ENCODE data around the gene TTF1. TPM values are rescaled to one million over a fixed set of nuclear protein-coding genes. Genes with fewer than 3 reads are reported as not detected.

The TTF1 gene
- total and polyA plus RNA-seq, 4 donors = 10.1 to 17.3 (median 13.3) TPM

DNA sequence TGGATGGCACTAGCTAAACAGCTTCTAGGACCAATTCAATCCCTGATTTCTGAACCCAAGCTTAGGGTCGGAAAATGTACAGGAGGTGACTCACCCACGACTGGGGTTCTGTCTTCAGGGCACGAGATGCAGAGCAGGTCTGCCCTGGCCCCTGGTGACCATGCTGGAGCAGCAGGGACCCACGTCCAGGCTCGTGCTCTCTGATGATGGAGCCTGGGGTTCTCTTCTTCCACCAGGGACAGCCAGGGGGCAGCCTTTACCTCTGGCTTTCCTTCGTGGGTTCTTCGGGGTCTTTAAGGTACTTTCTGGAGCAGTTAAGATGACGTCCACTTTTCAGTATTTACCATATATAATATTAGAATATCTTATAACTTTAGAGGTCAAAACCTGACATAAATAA lies 5.4 kb upstream of the TTF1 start:
- no peak for ATAC-seq (ENCODE audit: insufficient read depth, low FRiP score)
- Histone ChIP-seq H3K27me3 (ENCODE audit: control insufficient read depth in 3 of 3, insufficient read depth in 3 of 3, low read length in 2 of 3) (peaks cover 3 to 67% (median 66%) of the 10 kb centered on the region in 3 donors), H3K9me3 (ENCODE audit: control insufficient read depth in 4 of 4, insufficient read depth in 3 of 4, low read length in 3 of 4) (no peaks in the 10 kb centered on the region), H3K27ac (ENCODE audit: low read depth in 1 of 2, low read length in 1 of 2) (no peak overlapping the region), H3K9ac (ENCODE audit: insufficient read depth in 1 of 2, low read length in 2 of 2) (no peak overlapping the region), H3K4me3 (no peak overlapping the region), H3K36me3 (ENCODE audit: control insufficient read depth in 4 of 4, insufficient read depth in 4 of 4, low read length in 4 of 4) (no peaks in the 10 kb centered on the region), H3K4me1 (ENCODE audit: control insufficient read depth in 5 of 5, insufficient read depth in 5 of 5, low read length in 5 of 5) (peaks cover 0 to 12% (median 3%) of the 10 kb centered on the region in 5 donors)
- no peak for DNase-seq
- TF ChIP-seq, protein P1, sequence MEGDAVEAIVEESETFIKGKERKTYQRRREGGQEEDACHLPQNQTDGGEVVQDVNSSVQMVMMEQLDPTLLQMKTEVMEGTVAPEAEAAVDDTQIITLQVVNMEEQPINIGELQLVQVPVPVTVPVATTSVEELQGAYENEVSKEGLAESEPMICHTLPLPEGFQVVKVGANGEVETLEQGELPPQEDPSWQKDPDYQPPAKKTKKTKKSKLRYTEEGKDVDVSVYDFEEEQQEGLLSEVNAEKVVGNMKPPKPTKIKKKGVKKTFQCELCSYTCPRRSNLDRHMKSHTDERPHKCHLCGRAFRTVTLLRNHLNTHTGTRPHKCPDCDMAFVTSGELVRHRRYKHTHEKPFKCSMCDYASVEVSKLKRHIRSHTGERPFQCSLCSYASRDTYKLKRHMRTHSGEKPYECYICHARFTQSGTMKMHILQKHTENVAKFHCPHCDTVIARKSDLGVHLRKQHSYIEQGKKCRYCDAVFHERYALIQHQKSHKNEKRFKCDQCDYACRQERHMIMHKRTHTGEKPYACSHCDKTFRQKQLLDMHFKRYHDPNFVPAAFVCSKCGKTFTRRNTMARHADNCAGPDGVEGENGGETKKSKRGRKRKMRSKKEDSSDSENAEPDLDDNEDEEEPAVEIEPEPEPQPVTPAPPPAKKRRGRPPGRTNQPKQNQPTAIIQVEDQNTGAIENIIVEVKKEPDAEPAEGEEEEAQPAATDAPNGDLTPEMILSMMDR (IDR thresholded peaks at IDR 0.05; ENCODE audit: control extremely low read depth, extremely low read depth) = peak; percentile 12
- WGBS, 2 donors = 6 to 9% methylated on average over 8 of the region's 8 CpGs

- Histone ChIP-seq H3K27me3 (ENCODE audit: control insufficient read depth in 3 of 3, insufficient read depth in 3 of 3, low read length in 2 of 3) (peaks cover 3 to 65% (median 63%) of the 10 kb centered on the region in 3 donors), H3K27ac (ENCODE audit: low read depth in 1 of 2, low read length in 1 of 2) (no peak overlapping the region), H3K4me1 (ENCODE audit: control insufficient read depth in 5 of 5, insufficient read depth in 5 of 5, low read length in 5 of 5) (peaks cover 0 to 16% (median 3%) of the 10 kb centered on the region in 5 donors), H3K9ac (ENCODE audit: insufficient read depth in 1 of 2, low read length in 2 of 2) (no peak overlapping the region), H3K36me3 (ENCODE audit: control insufficient read depth in 4 of 4, insufficient read depth in 4 of 4, low read length in 4 of 4) (no peaks in the 10 kb centered on the region), H3K9me3 (ENCODE audit: control insufficient read depth in 4 of 4, insufficient read depth in 3 of 4, low read length in 3 of 4) (no peaks in the 10 kb centered on the region), H3K4me3 (no peak overlapping the region)
- DNase-seq (peak; percentile 31 to 52 (median 33)), ATAC-seq (ENCODE audit: insufficient read depth, low FRiP score) (no peak)
- WGBS, 2 donors = 1 to 2% methylated on average over 20 of the region's 20 CpGs
- TF ChIP-seq, protein P1 (IDR thresholded peaks at IDR 0.05; ENCODE audit: control extremely low read depth, extremely low read depth) = peak; percentile 48
Measured at GRCh38 chr9:132411091-132411508, 4.5 kb upstream of the TTF1 start.

DNA sequence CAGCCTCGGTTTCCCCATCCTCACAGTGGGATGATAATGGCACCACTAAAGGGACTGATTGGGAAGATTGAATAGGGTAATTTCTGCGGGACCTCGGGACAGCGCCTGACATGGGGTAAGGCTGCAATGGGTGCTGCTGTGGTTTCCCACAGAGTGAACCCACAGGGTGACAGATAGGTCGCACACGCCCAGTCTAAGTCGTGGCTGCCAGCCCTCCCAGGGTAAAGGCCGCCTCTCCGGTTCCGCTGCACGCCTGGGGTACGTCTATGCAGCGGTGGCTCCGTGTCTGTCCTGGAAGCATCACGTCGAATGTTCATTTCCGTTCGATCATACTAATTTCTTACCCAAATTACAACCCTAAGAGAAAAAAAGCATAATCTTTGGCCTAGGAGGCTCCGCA lies 4.0 kb upstream of the TTF1 start:
- DNase-seq = no peak
- TF ChIP-seq, protein P1 (IDR thresholded peaks at IDR 0.05; ENCODE audit: control extremely low read depth, extremely low read depth) = no peak
- ATAC-seq (ENCODE audit: insufficient read depth, low FRiP score) = no peak

More for the DNA sequence above, 4.0 kb upstream of the TTF1 start:
- Histone ChIP-seq H3K9ac (ENCODE audit: insufficient read depth in 1 of 2, low read length in 2 of 2) (no peak overlapping the region), H3K27ac (ENCODE audit: low read depth in 1 of 2, low read length in 1 of 2) (no peak overlapping the region), H3K36me3 (ENCODE audit: control insufficient read depth in 4 of 4, insufficient read depth in 4 of 4, low read length in 4 of 4) (no peaks in the 10 kb centered on the region), H3K27me3 (ENCODE audit: control insufficient read depth in 3 of 3, insufficient read depth in 3 of 3, low read length in 2 of 3) (peaks cover 3 to 60% (median 59%) of the 10 kb centered on the region in 3 donors), H3K4me1 (ENCODE audit: control insufficient read depth in 5 of 5, insufficient read depth in 5 of 5, low read length in 5 of 5) (peaks cover 0 to 20% (median 6%) of the 10 kb centered on the region in 5 donors), H3K9me3 (ENCODE audit: control insufficient read depth in 4 of 4, insufficient read depth in 3 of 4, low read length in 3 of 4) (no peaks in the 10 kb centered on the region), H3K4me3 (no peak overlapping the region)
- WGBS, 2 donors = 10 to 12% methylated on average over 19 of the region's 19 CpGs

Measured in lung (tissue), 12 donors.